ENCODE results near the gene P2RY13. TPM values are rescaled to one million over a fixed set of nuclear protein-coding genes. Genes with fewer than 3 reads are reported as not detected.

Gene P2RY13
- total and polyA plus RNA-seq, 5 donors from 2014 or later: 0.13 TPM; not detected in 4

- Mint-ChIP-seq H3K9me3 (no peaks in the 10 kb centered on the region), H3K27ac (no peak overlapping the region), H3K36me3 (no peaks in the 10 kb centered on the region), H3K4me1 (no peaks in the 10 kb centered on the region), H3K4me3 (no peak overlapping the region), H3K27me3 (peaks cover 4% of the 10 kb centered on the region)
- H3K27ac ChIP-seq (ENCODE audit: insufficient read depth, low read length, poor library complexity, severe bottlenecking): no peak overlapping the region
- no peak for ATAC-seq (ENCODE audit: low read depth in 2 of 2)
- no peaks in the 10 kb centered on the region for H3K36me3 ChIP-seq (ENCODE audit: control insufficient read depth, insufficient read depth, low read length)
- H3K9me3 ChIP-seq (ENCODE audit: control insufficient read depth in 2 of 2, low read length in 2 of 2): no peaks in the 10 kb centered on the region
- no peaks in the 10 kb centered on the region for H3K4me1 ChIP-seq (ENCODE audit: control insufficient read depth, insufficient read depth, low read length, poor library complexity, severe bottlenecking)
- no peak for DNase-seq
- H3K4me3 ChIP-seq (ENCODE audit: low read depth, low read length): no peak overlapping the region
- no peaks in the 10 kb centered on the region for H3K27me3 ChIP-seq (ENCODE audit: control insufficient read depth, insufficient read depth, low read length)
These were observed 28.1 kb upstream of the P2RY13 start for GRCh38 chr3:151357463-151357850.

- no peaks in the 10 kb centered on the region for H3K4me1 ChIP-seq (ENCODE audit: control insufficient read depth, insufficient read depth, low read length, poor library complexity, severe bottlenecking)
- no peaks in the 10 kb centered on the region for H3K4me1 Mint-ChIP-seq
- peaks cover 4% of the 10 kb centered on the region for H3K27me3 Mint-ChIP-seq
- DNase-seq (no peak), ATAC-seq (ENCODE audit: low read depth in 2 of 2) (no peak)
- H3K27ac ChIP-seq (ENCODE audit: insufficient read depth, low read length, poor library complexity, severe bottlenecking): no peak overlapping the region
- no peak overlapping the region for H3K4me3 ChIP-seq (ENCODE audit: low read depth, low read length)
- no peaks in the 10 kb centered on the region for H3K9me3 Mint-ChIP-seq
- no peaks in the 10 kb centered on the region for H3K9me3 ChIP-seq (ENCODE audit: control insufficient read depth in 2 of 2, low read length in 2 of 2)
- H3K27ac Mint-ChIP-seq: no peak overlapping the region
- no peak overlapping the region for H3K4me3 Mint-ChIP-seq
- H3K36me3 ChIP-seq (ENCODE audit: control insufficient read depth, insufficient read depth, low read length): no peaks in the 10 kb centered on the region
- peaks cover 3% of the 10 kb centered on the region for H3K27me3 ChIP-seq (ENCODE audit: control insufficient read depth, insufficient read depth, low read length)
- H3K36me3 Mint-ChIP-seq: no peaks in the 10 kb centered on the region
These were observed 27.6 kb upstream of the P2RY13 start for GRCh38 chr3:151356794-151357462.

DNA sequence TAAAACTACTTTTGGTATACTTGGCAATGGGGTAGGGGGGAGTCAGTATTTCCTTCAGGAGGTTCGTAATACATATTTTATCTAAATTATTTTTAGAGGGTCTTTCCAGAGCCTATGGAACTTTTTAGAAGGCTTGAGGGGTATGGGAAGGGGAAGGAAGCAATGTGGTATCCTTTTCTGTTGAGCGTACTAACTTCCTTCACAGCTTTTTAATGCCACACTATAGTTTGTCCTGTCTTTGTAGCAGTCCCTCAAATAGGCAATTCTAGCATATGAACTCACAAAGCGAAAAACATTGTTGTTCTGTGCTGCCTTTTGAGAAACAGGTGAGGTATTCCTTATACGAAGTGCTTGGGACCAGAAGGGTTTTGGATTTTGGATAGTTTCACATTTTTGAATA is 22.3 kb upstream of the P2RY13 start:
- H3K9me3 ChIP-seq (ENCODE audit: control insufficient read depth in 2 of 2, low read length in 2 of 2): no peaks in the 10 kb centered on the region
- no peaks in the 10 kb centered on the region for H3K4me1 ChIP-seq (ENCODE audit: control insufficient read depth, insufficient read depth, low read length, poor library complexity, severe bottlenecking)
- Mint-ChIP-seq H3K27me3 (peaks cover 4% of the 10 kb centered on the region), H3K4me1 (no peaks in the 10 kb centered on the region), H3K27ac (no peak overlapping the region), H3K9me3 (peaks cover 0 to 3% (median 0%) of the 10 kb centered on the region in 7 donors), H3K36me3 (no peaks in the 10 kb centered on the region), H3K4me3 (no peak overlapping the region)
- DNase-seq (no peak), ATAC-seq (ENCODE audit: low read depth in 2 of 2) (no peak)
- no peaks in the 10 kb centered on the region for H3K36me3 ChIP-seq (ENCODE audit: control insufficient read depth, insufficient read depth, low read length)
- H3K27ac ChIP-seq (ENCODE audit: insufficient read depth, low read length, poor library complexity, severe bottlenecking): no peak overlapping the region
- H3K27me3 ChIP-seq (ENCODE audit: control insufficient read depth, insufficient read depth, low read length): peaks cover 7% of the 10 kb centered on the region
- no peak overlapping the region for H3K4me3 ChIP-seq (ENCODE audit: low read depth, low read length)

DNA sequence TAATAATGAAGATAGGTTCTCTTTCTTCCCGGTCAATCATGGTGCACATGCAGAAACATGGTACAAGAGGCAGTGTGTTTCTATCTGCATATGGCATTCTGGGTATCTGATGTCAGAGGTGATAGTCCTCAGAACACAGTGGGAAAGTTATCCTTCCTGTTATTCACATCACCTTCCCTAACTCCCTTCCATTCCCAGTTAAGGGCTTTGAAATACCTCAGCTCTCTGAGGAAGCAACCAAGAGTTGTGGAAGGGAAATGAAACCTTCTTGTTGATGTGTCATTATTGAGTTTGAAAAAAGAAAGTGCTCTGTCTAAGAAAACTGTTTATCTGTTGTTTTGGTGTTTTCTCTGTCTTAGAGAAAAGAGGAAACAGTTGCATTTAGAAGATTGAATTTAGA is 21.9 kb upstream of the P2RY13 start:
- Mint-ChIP-seq H3K4me3 (no peak overlapping the region), H3K27me3 (peaks cover 4% of the 10 kb centered on the region), H3K9me3 (peaks cover 0 to 3% (median 0%) of the 10 kb centered on the region in 7 donors), H3K36me3 (no peaks in the 10 kb centered on the region), H3K4me1 (peaks cover 0 to 2% (median 0%) of the 10 kb centered on the region in 4 donors), H3K27ac (no peak overlapping the region)
- H3K36me3 ChIP-seq (ENCODE audit: control insufficient read depth, insufficient read depth, low read length): no peaks in the 10 kb centered on the region
- H3K27ac ChIP-seq (ENCODE audit: insufficient read depth, low read length, poor library complexity, severe bottlenecking): no peak overlapping the region
- no peak for ATAC-seq (ENCODE audit: low read depth in 2 of 2)
- peaks cover 10% of the 10 kb centered on the region for H3K27me3 ChIP-seq (ENCODE audit: control insufficient read depth, insufficient read depth, low read length)
- no peaks in the 10 kb centered on the region for H3K9me3 ChIP-seq (ENCODE audit: control insufficient read depth in 2 of 2, low read length in 2 of 2)
- no peak overlapping the region for H3K4me3 ChIP-seq (ENCODE audit: low read depth, low read length)
- DNase-seq: no peak
- H3K4me1 ChIP-seq (ENCODE audit: control insufficient read depth, insufficient read depth, low read length, poor library complexity, severe bottlenecking): no peaks in the 10 kb centered on the region

GRCh38 chr3:151350656-151351055 is 21.3 kb upstream of the P2RY13 start:
- Histone ChIP-seq H3K4me1 (ENCODE audit: control insufficient read depth, insufficient read depth, low read length, poor library complexity, severe bottlenecking) (no peaks in the 10 kb centered on the region), H3K36me3 (ENCODE audit: control insufficient read depth, insufficient read depth, low read length) (no peaks in the 10 kb centered on the region), H3K27ac (ENCODE audit: insufficient read depth, low read length, poor library complexity, severe bottlenecking) (no peak overlapping the region), H3K4me3 (ENCODE audit: low read depth, low read length) (no peak overlapping the region), H3K27me3 (ENCODE audit: control insufficient read depth, insufficient read depth, low read length) (peaks cover 10% of the 10 kb centered on the region), H3K9me3 (ENCODE audit: control insufficient read depth in 2 of 2, low read length in 2 of 2) (no peaks in the 10 kb centered on the region)
- ATAC-seq (ENCODE audit: low read depth in 2 of 2): no peak
- H3K4me1 Mint-ChIP-seq: peaks cover 0 to 6% (median 0%) of the 10 kb centered on the region in 4 donors
- peaks cover 0 to 3% (median 0%) of the 10 kb centered on the region in 7 donors for H3K9me3 Mint-ChIP-seq
- no peaks in the 10 kb centered on the region for H3K36me3 Mint-ChIP-seq
- peaks cover 4% of the 10 kb centered on the region for H3K27me3 Mint-ChIP-seq
- no peak overlapping the region for H3K27ac Mint-ChIP-seq
- no peak overlapping the region for H3K4me3 Mint-ChIP-seq
- no peak for DNase-seq

DNA sequence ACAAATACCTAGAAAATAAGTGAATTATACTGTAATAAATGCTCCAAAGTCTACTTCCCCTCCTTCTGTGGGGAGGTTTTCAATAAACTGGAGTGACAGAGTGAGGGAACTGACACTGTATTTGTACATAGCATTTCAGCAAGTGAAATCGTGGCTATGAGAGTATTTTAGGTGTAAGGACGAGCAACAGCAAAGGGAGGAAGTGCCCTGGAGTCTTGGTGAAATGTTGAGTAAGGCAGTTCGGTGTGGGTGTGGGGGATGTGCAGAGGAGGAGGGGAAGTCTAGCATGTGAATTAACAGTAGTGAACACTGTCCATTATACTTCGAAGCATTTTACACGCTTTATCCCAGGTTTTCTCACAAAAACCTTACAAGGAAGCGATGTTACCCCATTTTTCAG is 18.1 kb upstream of the P2RY13 start:
- no peak for DNase-seq
- H3K9me3 ChIP-seq (ENCODE audit: control insufficient read depth in 2 of 2, low read length in 2 of 2): no peaks in the 10 kb centered on the region
- H3K27me3 ChIP-seq (ENCODE audit: control insufficient read depth, insufficient read depth, low read length): peaks cover 10% of the 10 kb centered on the region
- no peak overlapping the region for H3K4me3 ChIP-seq (ENCODE audit: low read depth, low read length)
- H3K36me3 Mint-ChIP-seq: no peaks in the 10 kb centered on the region
- H3K4me1 ChIP-seq (ENCODE audit: control insufficient read depth, insufficient read depth, low read length, poor library complexity, severe bottlenecking): no peaks in the 10 kb centered on the region
- peaks cover 16% of the 10 kb centered on the region for H3K27me3 Mint-ChIP-seq
- H3K27ac Mint-ChIP-seq: peak overlapping the region in 1 of 3 donors; percentile 2
- H3K27ac ChIP-seq (ENCODE audit: insufficient read depth, low read length, poor library complexity, severe bottlenecking): no peak overlapping the region
- peak overlapping the region in 1 of 4 donors; percentile 40 for H3K4me3 Mint-ChIP-seq
- H3K9me3 Mint-ChIP-seq: peaks cover 0 to 3% (median 0%) of the 10 kb centered on the region in 7 donors
- no peak for ATAC-seq (ENCODE audit: low read depth in 2 of 2)
- no peaks in the 10 kb centered on the region for H3K36me3 ChIP-seq (ENCODE audit: control insufficient read depth, insufficient read depth, low read length)
- peaks cover 0 to 6% (median 0%) of the 10 kb centered on the region in 4 donors for H3K4me1 Mint-ChIP-seq

DNA sequence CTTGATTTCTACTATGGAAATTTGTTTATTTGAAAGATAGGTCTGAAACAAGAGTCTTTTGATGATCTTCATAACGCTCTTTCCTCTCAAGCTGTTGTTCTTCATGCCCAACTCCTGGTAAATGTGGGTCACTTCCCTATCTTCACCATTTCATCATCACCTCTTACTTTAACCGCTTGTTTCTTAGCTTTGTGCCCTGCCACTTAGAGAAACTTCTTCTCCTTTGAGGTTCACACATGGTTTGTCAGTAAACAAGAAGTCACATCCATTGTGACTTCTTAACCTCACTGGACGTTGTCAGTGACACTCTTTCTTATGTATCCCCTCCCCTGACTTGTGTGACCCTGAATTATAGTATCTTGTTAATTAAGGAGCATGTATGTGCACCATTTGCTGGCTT is 16.9 kb upstream of the P2RY13 start:
- peaks cover 16% of the 10 kb centered on the region for H3K27me3 Mint-ChIP-seq
- no peaks in the 10 kb centered on the region for H3K9me3 ChIP-seq (ENCODE audit: control insufficient read depth in 2 of 2, low read length in 2 of 2)
- DNase-seq (no peak), ATAC-seq (ENCODE audit: low read depth in 2 of 2) (no peak)
- no peaks in the 10 kb centered on the region for H3K36me3 ChIP-seq (ENCODE audit: control insufficient read depth, insufficient read depth, low read length)
- H3K27ac Mint-ChIP-seq: no peak overlapping the region
- no peak overlapping the region for H3K4me3 Mint-ChIP-seq
- peaks cover 6% of the 10 kb centered on the region for H3K27me3 ChIP-seq (ENCODE audit: control insufficient read depth, insufficient read depth, low read length)
- H3K9me3 Mint-ChIP-seq: peaks cover 0 to 3% (median 0%) of the 10 kb centered on the region in 7 donors
- H3K4me3 ChIP-seq (ENCODE audit: low read depth, low read length): no peak overlapping the region
- H3K27ac ChIP-seq (ENCODE audit: insufficient read depth, low read length, poor library complexity, severe bottlenecking): no peak overlapping the region
- peaks cover 0 to 6% (median 0%) of the 10 kb centered on the region in 4 donors for H3K4me1 Mint-ChIP-seq
- no peaks in the 10 kb centered on the region for H3K4me1 ChIP-seq (ENCODE audit: control insufficient read depth, insufficient read depth, low read length, poor library complexity, severe bottlenecking)
- H3K36me3 Mint-ChIP-seq: no peaks in the 10 kb centered on the region

DNA sequence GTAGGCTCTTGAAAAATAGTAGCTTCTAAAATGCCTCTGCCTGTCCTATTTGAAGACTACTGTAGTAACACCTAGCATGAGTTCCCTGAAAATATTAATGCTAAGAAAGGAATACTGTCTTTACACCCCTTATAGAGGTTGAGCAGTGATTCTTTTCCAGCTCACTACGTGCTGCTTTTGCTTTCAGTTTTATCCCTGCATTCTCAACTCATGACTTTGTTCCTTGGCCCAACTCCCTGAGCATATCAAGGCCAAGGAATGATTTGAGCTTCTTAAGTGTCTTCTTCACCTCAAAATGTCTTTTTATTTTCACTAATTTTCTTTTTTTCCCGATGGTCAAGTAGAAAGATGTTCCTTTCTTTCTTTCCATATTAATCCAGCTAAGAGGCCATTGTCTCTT is 16.5 kb upstream of the P2RY13 start:
- H3K36me3 ChIP-seq (ENCODE audit: control insufficient read depth, insufficient read depth, low read length): no peaks in the 10 kb centered on the region
- ATAC-seq (ENCODE audit: low read depth in 2 of 2) (no peak), DNase-seq (no peak)
- Mint-ChIP-seq H3K9me3 (peaks cover 0 to 3% (median 0%) of the 10 kb centered on the region in 7 donors), H3K27me3 (peaks cover 16% of the 10 kb centered on the region), H3K27ac (no peak overlapping the region), H3K36me3 (no peaks in the 10 kb centered on the region), H3K4me3 (no peak overlapping the region), H3K4me1 (peaks cover 0 to 6% (median 0%) of the 10 kb centered on the region in 4 donors)
- no peak overlapping the region for H3K27ac ChIP-seq (ENCODE audit: insufficient read depth, low read length, poor library complexity, severe bottlenecking)
- no peaks in the 10 kb centered on the region for H3K9me3 ChIP-seq (ENCODE audit: control insufficient read depth in 2 of 2, low read length in 2 of 2)
- no peaks in the 10 kb centered on the region for H3K4me1 ChIP-seq (ENCODE audit: control insufficient read depth, insufficient read depth, low read length, poor library complexity, severe bottlenecking)
- peaks cover 3% of the 10 kb centered on the region for H3K27me3 ChIP-seq (ENCODE audit: control insufficient read depth, insufficient read depth, low read length)
- no peak overlapping the region for H3K4me3 ChIP-seq (ENCODE audit: low read depth, low read length)
